GM19397 (cell line): ENCODE results near the gene HLX.

Experiments
- ATAC-seq: cut with Tn5 transposase; IDR thresholded peaks from one replicate; pipeline ENCODE4 v1.9.1; 2021; ENCODE audit warnings: mild to moderate bottlenecking, moderate library complexity; ENCODE audit not compliant: unreplicated experiment

Gene HLX

GRCh38 chr1:220924331-220924970, 45.2 kb downstream of the HLX start:
- no peak for ATAC-seq

GRCh38 chr1:220925707-220926106, 46.5 kb downstream of the HLX start:
- ATAC-seq: no peak

GRCh38 chr1:220926146-220926545, 46.9 kb downstream of the HLX start:
- ATAC-seq: no peak

- no peak for ATAC-seq
These were observed 48.2 kb downstream of the HLX start for GRCh38 chr1:220927442-220927841.

GRCh38 chr1:220928320-220928719, 49.1 kb downstream of the HLX start:
- ATAC-seq: no peak

- ATAC-seq: no peak
These were observed 49.6 kb downstream of the HLX start for GRCh38 chr1:220928725-220929300.

- ATAC-seq: no peak
These were observed 50.1 kb downstream of the HLX start for GRCh38 chr1:220929304-220929703.
